Forelimb muscle (tissue), 1 donor: ENCODE data around the gene RNF217. TPM values are rescaled to one million over a fixed set of nuclear protein-coding genes. Genes with fewer than 3 reads are reported as not detected.
"Not testable (repeated sequence)": the region's sequence is repeated elsewhere in the genome, so short reads cannot be mapped to it uniquely, and the experiment has no call there.

Experiments
- DNase-seq: peaks from one replicate; pipeline ENCODE4 v3.0.0-alpha.2; 2013; ENCODE audit warnings: low read depth
- polyA plus RNA-seq: library from polyadenylated mRNA; unstranded; fragments of 120-200 nt; gene quantifications from one replicate; pipeline ENCODE4 v1.2.1, GENCODE V29; 2013; ENCODE audit not compliant: insufficient read length

The RNF217 gene
- polyA plus RNA-seq, 1 donor: 51.8 TPM

DNA sequence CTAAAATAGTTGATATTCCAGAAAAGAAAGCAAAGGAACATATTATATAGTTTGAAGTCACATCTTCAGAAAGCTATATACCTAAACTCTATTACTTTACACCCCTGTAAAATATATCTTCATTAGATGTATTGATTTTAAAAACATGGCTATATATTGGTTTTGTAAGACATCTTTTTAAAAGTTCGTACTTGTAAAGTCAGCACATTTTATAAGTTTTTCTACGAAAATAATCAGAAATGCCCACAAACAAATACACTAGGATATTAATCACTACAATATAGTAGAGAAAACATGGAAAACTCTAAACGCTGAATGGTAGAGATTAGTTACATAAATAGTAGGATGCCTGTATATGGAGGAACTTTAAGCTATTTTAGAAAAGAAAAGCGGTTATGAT, 52.9 kb downstream of the RNF217 start:
- DNase-seq: no peak

DNA sequence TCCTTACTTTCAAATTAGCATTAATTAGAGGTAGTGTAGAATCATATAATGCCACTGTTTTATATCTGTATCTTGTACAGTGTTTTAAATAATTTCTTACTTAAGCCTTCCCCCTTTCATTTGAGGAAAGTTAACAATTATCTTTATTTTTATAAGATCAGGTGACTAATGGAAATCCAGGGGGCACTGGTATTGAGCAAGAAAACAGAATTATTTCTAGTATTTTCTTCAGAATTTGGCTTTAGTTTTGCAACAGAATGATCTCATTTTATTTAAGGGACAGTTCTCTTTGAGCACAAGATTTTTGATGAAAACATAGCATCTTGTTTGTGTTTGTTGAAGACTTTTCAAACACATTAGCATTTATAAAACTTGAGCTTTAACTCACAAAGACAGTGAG, 55.9 kb downstream of the RNF217 start:
- DNase-seq: no peak

DNA sequence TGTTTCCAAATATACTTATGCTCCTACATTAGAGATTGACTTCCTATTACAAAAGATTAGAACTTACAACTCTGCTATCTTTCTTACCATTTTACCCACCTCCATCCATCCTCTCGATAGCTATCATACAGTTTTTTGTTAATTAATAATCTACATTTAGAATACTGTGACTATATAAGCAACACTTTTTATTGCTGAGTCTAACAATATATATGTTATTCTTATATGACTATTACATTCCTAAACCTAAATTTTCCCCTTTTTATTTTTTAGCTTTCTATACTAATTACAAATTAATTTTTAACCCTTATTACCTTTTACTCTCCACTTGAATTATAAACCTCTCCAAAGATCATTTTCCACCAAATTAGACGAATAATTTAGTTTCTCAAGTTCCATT, 57.0 kb downstream of the RNF217 start:
- DNase-seq: no peak

DNA sequence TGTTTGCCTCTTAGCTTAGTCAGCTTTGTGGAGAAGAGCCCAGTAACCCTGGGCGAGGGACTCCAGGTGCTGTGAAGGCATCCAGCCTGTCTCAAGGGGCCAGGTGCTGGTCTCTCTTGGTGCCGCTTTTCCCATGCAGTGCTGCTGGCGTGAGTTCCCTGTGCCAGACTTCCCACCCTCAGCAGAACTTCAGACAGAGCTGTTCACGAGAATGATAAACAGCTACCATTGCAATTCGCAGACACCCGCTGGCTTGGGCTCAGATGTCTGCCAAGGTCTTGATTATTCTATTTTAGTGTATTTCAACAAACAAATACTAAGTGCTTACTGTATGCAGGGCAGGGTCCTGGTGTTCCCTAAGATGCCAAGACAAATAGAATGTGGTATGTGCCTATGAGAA, 57.7 kb downstream of the RNF217 start:
- DNase-seq: no peak

DNA sequence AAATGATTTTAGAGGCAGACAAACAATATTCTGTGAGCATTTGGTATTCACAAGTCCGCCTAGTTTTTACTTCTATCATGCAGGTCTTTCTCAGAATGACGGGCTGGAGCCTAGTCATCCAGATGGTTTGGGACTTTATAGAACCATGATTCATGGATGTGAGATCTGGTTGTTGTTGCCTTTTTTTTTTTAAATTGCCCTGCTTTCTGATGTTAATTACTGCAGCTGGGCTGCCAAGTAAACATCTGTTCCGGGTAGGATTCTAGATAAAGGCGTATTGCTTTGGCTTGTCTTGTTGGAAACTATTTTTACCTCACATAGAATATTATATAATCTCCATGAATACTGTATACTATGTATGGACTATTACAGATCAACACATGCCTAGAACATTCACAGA, 58.1 kb downstream of the RNF217 start:
- DNase-seq: no peak

DNA sequence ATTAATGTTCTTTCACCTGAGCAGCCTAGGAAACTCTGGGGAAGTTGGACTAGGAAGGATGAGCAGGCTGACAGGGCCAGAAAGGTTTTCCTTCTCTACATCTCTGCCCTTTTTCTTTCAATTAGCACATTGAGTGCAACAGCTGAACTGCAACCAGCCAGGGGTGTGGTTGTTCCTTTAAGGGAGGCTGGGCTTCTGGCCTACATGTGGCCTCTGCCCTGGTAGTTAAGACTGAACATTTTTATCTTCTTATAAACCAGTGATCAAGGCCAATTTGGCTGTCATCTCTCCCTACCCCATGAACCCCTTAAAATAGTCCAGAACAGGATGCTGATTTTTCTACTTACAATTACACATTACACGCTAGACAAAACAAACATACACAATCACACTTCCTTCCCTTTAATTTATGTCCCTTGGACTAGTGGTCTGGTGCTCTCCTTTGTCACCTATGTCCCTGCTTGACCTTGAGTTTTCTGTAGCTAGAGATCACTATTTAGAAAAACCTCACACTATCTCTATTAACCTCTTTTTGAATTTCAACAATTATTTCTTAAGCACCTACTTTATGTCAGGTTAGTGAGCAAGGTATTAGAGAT, 60.3 kb downstream of the RNF217 start:
- DNase-seq: no peak

DNA sequence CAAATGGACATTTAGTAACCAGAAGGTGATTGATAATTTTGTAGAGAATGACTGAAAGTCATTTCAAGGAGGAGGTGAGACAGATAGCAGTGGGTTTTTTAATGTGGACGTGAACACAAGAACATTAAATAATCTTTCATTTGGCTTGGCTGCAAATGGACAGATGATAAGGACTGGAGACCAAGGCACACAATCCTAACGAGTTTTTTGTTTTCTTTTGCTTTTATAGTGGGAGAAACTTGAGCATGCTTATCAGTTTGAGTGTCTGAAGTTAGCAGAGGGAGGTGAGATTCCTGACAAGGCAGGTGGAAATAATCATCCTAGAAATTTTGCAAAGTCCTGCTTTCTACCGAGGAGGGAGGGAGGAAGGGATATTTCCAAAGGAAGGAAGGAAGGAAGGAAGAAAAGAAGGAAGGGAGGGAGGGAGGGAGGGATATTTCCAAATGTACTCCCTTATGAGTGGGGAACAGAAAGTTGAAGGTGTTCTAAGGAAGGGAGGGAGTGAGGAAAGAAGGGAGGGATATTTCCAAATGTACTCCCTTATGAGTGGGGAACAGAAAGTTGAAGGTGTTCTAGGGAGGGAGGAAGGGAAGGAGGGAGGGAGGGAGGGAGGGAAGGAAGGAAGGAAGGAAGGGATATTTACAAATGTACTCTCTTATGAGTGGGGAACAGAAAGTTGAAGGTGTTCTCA, 63.1 kb downstream of the RNF217 start:
- no peak for DNase-seq

DNA sequence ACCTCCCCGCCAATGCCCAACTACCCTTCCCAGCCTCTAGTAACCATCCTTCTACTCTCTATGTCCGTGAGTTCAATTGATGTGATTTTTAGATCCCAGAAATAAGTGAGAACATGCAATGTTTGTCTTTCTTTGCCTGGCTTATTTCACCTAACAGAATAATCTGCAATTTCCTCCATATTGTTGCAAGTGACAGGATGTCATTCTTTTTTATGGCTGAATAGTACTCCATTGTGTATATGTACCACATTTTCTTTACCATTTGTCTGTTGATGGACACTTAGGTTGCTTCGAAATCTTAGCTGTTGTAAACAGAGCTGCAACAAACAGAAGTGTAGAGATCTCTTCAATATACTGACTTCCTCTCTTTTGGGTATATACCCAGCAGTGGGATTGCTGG, 65.0 kb downstream of the RNF217 start:
- no peak for DNase-seq

DNA sequence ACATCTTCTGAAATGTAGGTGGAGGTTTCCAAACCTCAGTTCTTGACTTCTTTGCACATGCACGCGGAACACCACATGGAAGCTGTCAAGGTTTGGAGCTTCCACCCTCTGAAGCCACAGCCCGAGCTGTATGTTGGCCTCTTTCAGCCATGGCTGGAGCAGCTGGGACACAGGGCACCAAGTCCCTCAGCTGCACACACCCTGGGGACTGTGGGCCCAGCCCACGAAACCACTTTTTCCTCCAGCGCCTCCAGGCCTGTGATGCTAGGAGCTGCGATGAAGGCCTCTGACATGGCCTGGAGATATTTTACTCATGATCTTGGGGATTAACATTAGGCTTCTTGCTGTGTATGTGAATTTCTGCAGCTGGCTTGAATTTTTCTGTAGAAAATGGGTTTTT, 68.7 kb downstream of the RNF217 start:
- DNase-seq: no peak

DNA sequence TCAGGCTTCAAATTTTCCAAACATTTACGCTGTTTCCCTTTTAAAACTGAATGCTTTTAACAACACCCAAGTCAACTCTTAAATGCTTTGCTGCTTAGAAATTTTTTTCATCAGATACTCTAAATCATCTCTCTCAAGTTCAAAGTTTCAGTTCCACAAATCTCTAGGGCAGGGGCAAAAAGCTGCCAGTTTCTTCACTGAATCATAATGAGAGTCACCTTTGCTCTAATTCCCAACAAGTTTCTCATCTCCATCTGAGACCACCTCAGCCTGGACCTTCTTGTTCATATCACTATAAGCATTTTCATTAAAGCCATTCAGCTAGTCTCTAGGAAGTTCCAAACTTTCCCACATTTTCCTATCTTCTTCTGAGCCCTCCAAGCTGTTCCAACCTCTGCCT, 69.1 kb downstream of the RNF217 start:
- no peak for DNase-seq

DNA sequence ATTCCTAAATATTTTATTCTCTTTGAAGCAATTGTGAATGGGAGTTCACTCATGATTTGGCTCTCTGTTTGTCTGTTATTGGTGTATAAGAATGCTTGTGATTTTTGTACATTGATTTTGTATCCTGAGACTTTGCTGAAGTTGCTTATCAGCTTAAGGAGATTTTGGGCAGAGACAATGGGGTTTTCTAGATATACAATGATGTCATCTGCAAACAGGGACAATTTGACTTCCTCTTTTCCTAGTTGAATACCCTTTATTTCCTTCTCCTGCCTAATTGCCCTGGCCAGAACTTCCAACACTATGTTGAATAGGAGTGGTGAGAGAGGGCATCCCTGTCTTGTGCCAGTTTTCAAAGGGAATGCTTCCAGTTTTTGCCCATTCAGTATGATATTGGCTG, 72.7 kb downstream of the RNF217 start:
- DNase-seq: not testable (repeated sequence)

DNA sequence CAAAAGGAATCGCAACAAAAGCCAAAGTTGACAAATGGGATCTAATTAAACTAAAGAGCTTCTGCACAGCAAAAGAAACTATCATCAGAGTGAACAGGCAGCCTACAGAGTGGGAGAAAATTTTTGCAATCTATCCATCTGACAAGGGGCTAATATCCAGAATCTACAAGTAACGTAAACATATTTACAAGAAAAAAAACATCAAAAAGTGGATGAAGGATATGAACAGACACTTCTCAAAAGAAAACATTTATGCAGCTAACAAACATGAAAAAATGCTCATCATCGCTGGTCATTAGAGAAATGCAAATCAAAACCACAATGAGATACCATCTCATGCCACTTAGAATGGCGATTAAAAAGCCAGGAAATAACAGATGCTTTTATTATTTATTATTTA, 74.2 kb downstream of the RNF217 start:
- DNase-seq: not testable (repeated sequence)

DNA sequence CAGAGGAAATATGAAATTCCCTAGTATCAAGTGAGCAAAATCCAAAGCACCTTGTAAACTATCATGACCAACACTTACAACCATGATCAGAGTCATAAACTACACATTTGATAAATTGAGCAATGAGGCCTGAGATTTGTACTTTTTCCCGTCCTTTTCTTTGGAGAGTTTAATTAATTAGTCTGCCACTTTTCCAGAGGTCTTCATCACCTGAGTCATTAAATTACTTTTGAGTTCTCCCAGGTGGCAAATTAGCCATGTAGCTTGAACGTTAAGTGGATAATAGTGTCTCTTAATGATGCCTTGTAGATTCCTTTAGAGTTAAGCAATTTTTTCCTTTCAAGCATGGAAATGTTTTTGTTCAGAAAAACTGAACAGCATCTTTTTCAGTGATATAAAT, 75.6 kb downstream of the RNF217 start:
- DNase-seq: no peak

DNA sequence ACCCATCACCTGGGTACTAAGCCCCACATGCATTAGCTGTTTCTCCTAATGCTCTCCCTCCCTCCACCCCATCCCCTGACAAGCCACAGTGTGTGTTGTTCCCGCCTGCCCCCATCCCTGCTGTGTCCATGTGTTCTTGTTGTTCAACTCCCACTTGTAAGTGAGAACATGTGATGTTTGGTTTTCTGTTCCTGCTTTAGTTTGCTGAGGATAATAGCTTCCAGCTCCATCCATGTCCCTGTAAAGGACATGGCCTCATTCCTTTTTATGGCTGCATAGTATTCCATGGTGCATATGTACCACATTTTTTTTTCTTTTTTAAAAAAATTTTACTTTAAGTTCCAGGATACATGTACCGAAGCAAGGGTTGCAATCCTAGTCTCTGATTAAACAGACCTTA, 76.7 kb downstream of the RNF217 start:
- DNase-seq: no peak

DNA sequence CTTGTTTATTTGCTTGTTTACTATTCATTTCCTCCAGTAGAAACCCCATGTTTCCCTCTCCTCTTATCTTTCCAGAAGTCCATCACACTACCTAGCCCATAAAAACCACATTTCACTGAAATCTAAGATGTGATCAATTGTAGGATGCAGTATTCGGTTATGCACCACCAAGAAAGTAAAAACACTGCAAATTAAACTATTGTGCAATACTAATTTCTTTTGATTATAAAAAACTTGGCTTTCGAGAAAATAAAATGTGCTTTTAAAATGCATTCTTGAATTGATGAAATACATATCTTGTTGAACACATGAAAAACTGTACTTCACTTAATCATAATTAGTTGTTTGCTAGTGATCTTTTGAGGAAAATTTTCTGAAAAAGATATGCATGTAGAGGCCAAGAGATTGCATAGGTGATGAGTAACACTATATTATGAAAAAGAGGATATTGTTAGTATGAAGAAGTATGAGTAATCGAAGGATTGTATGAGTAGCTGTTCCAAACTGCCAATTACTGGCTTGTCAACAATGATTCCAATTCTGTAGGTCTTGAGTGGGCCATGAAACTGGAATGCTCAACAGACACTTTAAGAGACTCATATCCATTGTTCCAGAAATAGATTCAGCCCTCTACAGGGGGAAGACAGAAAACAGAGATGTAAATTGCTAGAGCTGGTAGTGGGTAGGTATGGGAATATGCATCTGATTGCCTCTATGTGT, 79.7 kb downstream of the RNF217 start:
- no peak for DNase-seq

DNA sequence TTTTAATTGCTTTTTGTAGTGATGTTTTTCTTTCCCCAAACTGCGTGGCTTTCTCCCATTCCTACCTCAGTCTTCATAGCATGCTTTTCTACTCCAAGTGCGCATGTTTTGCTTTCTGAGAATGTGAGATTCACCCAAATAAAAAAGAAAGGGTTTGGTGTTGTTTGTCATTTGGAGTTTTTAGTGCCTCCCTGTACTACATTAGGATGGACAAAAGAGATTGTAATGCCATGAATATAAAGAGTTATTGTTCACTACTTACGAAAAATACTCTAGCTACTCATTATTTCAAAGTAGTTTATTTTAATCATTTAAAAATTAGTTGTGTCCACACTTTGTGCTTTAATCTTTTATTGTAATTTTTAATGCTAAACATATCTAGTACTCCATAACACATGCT, 81.8 kb downstream of the RNF217 start:
- DNase-seq: no peak

DNA sequence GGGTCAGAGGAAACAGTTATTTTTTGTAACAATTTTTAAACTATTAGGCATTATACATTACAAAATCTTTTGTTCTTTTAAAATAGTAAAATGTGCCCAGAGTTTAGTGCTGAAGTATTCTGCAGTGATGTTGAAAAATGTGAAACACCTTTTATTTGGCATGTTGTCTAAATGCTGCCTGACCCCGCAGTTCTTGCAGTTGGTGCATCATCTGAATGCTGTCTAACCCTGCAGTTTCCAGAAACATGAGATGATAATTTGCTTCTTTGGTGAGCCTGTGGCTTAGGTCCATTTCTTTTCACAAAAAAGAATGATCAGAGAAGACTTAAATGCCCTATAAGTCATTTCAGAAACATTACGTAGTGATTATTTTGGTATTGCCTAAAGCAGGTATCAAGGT, 82.4 kb downstream of the RNF217 start:
- DNase-seq: no peak

DNA sequence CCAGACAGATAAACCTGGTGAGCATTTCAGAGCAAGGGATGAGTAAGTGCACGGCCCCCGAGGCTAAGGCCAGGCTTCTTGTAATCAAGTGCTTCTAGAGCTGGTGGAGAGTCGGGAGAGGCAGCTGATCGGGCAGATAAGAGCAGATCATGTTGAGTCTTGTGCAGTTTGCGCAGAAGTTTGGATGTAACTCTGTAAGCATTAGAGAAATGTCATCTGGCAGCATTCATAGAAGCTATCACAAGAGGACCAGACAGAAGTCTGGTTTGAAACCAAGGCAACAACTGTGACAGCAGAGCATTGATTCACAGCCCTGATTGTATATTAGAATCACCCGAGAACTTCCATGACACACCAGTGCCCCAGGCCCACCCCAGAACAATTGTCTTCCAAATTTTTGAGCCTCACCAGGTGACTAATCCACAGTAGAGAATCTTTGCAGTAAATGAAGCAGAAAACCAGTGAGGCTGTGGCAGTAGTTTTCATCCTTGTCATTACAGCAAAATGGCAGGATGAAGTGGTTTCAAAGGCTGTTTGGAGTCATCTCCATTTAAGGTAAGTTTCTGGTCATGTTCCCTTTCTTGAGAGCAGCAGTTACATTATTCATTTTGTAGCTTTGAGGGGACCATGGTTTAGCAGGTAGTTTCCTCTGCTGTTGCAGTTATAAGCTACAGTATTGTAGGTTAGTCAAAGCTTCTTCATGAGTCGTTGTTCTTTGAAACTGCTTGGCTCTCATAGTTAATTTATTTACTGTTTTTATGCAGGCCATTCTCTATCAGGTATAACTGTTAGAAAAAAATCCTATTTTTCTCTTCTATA, 84.1 kb downstream of the RNF217 start:
- no peak for DNase-seq

DNA sequence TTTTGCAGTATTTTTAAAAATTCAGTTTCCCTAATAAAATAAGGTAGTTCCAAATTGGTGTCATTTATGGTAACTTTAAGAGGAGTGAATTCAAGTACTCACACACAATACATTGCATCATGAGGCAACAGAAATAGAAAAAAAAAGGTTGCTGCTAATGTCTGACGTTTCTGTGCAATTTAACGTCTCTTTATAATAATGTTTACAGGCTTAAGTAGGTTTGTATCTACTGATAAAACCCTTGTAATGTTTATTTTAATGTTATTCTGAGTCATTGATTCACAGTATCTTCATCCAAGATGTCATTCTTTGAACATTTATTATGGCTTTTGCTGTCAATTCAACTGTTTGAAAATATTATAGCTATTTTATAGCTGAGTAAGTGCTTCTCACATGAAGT, 86.0 kb downstream of the RNF217 start:
- no peak for DNase-seq

DNA sequence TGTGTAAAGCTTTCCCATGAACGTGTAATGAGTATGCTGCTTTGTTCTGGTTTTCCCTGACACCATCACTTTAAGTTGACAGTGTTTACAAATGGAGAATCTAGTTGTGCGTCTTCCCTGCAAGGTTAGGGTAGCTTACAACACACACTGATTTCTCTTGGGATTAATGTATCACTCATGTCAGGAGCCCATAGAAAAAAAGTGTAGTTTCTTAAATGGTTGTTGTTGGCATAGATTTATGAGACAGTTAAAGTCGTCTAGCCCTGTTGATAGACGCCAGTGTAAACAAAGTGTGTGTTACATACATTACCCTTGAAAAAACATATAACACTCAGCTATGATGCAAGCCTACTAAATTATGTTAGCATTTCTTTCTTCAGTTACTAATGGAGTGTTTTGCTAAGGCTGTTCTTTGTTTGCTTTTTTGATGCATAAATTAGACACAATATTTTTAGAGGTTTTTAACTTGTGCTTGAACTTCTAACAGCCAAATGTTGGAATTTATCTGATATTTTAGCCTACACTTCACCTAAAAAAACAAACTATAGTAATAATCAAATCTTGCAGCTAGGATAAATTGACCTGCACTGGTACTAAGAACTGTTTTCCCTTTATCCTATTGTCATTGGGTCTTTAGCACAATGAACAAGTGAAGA, 88.6 kb downstream of the RNF217 start:
- no peak for DNase-seq

DNA sequence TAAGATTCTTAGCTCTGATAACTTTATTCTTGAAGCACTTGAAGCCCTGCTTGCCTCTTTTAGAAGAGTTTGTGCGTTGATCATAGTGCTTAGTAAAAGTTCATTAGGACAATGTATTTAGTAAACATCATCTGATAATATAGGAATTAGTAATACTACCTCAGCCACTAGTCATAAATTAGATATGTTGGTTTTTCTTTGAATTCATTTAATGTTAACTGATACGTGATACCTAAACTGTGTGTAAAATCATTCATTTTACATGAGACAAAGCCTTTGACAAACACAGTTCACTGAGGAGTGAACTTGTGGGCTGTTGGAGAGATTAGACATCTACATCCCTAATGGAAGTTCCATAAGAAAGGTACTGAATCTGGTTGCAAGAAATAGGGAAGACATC, 91.6 kb downstream of the RNF217 start:
- DNase-seq: no peak

DNA sequence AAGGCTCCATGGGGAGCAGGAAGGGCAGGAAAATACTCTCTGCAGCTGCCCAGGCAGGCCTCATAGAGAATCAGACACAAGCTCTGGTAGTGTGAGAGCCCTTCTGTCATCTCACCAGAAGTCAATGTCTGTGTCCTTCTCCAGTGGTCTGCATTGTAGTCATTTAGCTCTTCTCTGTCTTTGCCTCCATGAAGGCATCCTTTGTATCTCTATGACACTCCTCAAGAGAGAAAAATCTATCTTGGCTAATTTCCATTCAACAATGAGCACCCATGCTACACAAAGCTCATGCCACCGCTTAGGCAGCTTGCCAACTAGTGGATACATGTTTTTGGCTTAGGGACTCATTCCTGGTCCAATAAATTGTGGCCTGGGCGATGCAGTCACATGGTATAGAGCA, 92.1 kb downstream of the RNF217 start:
- DNase-seq: no peak
